ENCODE results near the gene EFHC1. TPM values are rescaled to one million over a fixed set of nuclear protein-coding genes. Genes with fewer than 3 reads are reported as not detected.

The EFHC1 gene
- total RNA-seq, 4 donors from 2014 or later: 10.2 to 33.0 (median 20.8) TPM

DNA sequence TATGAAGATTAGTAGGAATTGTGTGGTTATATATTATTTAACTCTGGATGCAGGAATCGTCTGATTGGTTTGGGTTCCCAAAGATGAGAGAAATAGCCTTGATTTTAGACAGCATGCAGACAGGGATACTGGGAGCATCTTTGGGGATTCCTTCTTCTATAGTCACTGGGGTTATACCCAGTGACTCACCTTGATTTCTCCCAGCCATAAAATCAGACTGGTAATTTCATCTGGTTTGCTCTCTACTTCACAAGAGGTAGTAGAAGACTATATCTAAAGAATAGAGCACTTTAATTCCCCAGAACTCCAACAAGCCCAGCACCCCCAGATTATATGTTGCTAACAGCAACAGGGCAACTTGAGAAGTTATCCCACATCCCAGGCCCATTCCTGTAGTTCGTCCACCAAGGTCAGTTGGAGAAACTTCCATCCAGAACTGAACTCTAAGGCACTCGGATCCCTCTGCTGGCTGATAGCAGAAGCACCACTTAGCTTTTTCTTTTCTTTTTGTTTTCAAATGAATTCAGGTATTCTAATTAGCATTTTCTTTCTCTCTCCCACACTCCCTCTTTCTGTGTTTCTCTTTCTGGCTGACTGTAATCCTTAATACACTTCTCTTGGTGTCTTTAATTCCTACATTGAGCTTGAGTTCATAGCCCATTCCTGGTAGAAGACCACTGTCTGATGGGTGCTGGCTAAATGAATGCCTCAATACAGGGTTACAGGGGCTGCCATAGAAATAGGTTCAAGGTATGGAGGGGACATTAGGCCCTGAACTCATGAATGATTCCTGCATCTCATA, 20.4 kb upstream of the EFHC1 start:
- TF ChIP-seq, protein P1, sequence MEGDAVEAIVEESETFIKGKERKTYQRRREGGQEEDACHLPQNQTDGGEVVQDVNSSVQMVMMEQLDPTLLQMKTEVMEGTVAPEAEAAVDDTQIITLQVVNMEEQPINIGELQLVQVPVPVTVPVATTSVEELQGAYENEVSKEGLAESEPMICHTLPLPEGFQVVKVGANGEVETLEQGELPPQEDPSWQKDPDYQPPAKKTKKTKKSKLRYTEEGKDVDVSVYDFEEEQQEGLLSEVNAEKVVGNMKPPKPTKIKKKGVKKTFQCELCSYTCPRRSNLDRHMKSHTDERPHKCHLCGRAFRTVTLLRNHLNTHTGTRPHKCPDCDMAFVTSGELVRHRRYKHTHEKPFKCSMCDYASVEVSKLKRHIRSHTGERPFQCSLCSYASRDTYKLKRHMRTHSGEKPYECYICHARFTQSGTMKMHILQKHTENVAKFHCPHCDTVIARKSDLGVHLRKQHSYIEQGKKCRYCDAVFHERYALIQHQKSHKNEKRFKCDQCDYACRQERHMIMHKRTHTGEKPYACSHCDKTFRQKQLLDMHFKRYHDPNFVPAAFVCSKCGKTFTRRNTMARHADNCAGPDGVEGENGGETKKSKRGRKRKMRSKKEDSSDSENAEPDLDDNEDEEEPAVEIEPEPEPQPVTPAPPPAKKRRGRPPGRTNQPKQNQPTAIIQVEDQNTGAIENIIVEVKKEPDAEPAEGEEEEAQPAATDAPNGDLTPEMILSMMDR (IDR thresholded peaks at IDR 0.05): peak in 1 of 3 donors; percentile 22
- ATAC-seq (ENCODE audit: low FRiP score) (no peak), DNase-seq (ENCODE audit: low spot score) (no peak)

DNA sequence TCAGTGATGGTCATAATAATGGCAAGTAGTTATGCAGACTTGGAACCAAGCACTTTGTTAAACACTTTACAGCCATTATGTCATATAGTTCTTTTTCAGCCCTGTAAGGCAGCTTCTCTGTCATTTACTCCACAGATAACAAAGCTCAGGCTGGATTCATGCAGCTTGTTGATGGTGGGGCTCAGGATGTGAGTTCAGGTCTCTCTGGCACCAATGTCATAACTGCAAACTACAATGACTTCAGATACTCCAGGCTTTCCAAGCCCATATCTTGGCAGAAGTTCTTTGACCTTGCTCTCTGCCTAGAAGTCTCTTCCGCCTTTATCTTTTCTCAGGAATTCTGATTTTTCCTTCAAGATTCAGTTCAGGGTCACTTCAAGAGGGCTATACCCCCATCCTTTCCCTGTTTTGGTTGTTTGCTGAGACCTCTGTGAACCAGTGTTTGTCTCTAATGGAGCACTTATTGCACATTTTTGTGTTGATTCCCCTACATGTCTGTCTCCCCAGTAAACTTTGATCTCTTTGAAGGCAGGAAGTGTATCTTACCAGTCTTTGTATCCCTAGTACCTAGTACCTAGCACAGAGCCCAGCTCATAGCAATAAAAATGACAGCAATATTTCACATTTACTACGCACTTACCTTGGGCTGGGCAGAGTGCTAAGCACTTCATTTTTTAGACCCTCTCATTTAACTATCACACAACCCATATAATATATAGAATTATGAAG, 19.7 kb upstream of the EFHC1 start:
- ATAC-seq (ENCODE audit: low FRiP score) (no peak), DNase-seq (ENCODE audit: low spot score) (no peak)
- TF ChIP-seq, protein P1 (IDR thresholded peaks at IDR 0.05): no peak

GRCh38 chr6:52403086-52403485, 17.1 kb upstream of the EFHC1 start:
- TF ChIP-seq, protein P1 (IDR thresholded peaks at IDR 0.05): no peak
- no peak for ATAC-seq (ENCODE audit: low FRiP score)
- DNase-seq (ENCODE audit: low spot score): no peak

GRCh38 chr6:52403627-52404026, 16.5 kb upstream of the EFHC1 start:
- DNase-seq (ENCODE audit: low spot score) (no peak), ATAC-seq (ENCODE audit: low FRiP score) (no peak)
- TF ChIP-seq, protein P1 (IDR thresholded peaks at IDR 0.05): no peak

DNA sequence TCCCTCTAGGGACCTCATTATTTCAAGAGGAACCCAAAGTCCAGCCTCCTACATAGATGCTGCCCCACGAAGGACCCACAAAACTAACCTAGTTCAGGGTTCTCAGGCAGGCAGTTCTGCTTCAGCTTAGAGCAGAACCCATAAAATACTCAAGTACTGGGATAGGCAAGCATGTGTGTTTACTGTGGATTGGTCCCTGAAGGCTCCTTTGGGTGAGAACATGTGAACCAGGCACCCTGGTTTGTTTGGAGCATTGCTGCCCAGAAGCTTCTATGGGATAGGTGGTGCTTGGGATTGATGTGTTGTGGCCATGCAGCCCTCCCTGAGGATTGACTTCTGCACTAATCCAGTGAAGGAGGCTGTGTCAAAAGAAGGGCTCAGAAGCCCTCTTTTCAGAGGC, 14.9 kb upstream of the EFHC1 start:
- TF ChIP-seq, protein P1 (IDR thresholded peaks at IDR 0.05): no peak
- DNase-seq (ENCODE audit: low spot score) (no peak), ATAC-seq (ENCODE audit: low FRiP score) (no peak)

GRCh38 chr6:52407467-52407866, 12.7 kb upstream of the EFHC1 start:
- TF ChIP-seq, protein P1 (IDR thresholded peaks at IDR 0.05): no peak
- DNase-seq (ENCODE audit: low spot score) (no peak), ATAC-seq (ENCODE audit: low FRiP score) (no peak)

Measured in omental fat pad (tissue), 4 donors.